GM12878 (cell line): ENCODE data around the gene NR1I3. TPM values are rescaled to one million over a fixed set of nuclear protein-coding genes. Genes with fewer than 3 reads are reported as not detected.

Source experiments
- EGR1 ChIP-seq, 2 experiments: IDR thresholded peaks; 1 replicate in 1 of 2; 2 replicates in 1 of 2; pipeline ENCODE4 v1.6.1; 2011 to 2012; ENCODE audit warnings: low read depth in 2 of 2, low read length in 2 of 2, borderline replicate concordance in 1 of 2, mild to moderate bottlenecking in 1 of 2, moderate library complexity in 1 of 2
- SREBF2 ChIP-seq: IDR thresholded peaks from 2 replicates; pipeline ENCODE4 v1.6.1; 2012; ENCODE audit warnings: mild to moderate bottlenecking, low read length
- TBL1XR1 ChIP-seq: IDR thresholded peaks from 2 replicates; pipeline ENCODE4 v1.6.1; 2012; ENCODE audit warnings: low read depth, low read length, improper control_type of control experiment
- TCF3 ChIP-seq: IDR thresholded peaks from 2 replicates; pipeline ENCODE4 v1.6.1; 2012; ENCODE audit warnings: low read depth, mild to moderate bottlenecking, low read length, borderline replicate concordance; ENCODE audit not compliant: insufficient read depth
- polyA plus RNA-seq, 11 experiments: library from polyadenylated mRNA; depleted of rRNA in 4 of 11; unstranded in 6 of 11; stranded (reverse) in 5 of 11; fragments of >200 nt; fragmentation: Nextera tagmentation in 4 of 11; fragmentation: Illumina TruSeq in 1 of 11; extraction: Ambion mirVana in 4 of 11; extraction: Trizol in 1 of 11; gene quantifications; 1 replicate in 1 of 11; 2 replicates in 10 of 11; pipeline versions ENCODE4 v1.2.1 to v1.2.3, GENCODE V29; 2011 to 2016; ENCODE audit warnings: inconsistent platforms in 2 of 11, missing spikeins in 2 of 11, low read depth in 1 of 11
- total RNA-seq, 4 experiments: library from RNA; depleted of rRNA in 3 of 4; stranded (reverse); fragments of >200 nt in 3 of 4; fragmentation: Illumina TruSeq in 1 of 4; extraction: Trizol in 1 of 4; gene quantifications; 2 replicates each; pipeline versions ENCODE4 v1.2.1 to v1.2.3, GENCODE V29; 2013 to 2021
- TF ChIP-seq, protein P1 (sequence below): fragments of 450-650 bp; IDR thresholded peaks from 2 replicates; pipeline ENCODE4 v1.6.1; 2017; ENCODE audit warnings: mild to moderate bottlenecking, moderate library complexity
- TF ChIP-seq, protein P2 (sequence below): fragments of 150-350 bp; IDR thresholded peaks from 2 replicates; pipeline ENCODE4 v1.6.1; 2014; ENCODE audit warnings: mild to moderate bottlenecking, low read depth, low read length

The NR1I3 gene
- total and polyA plus RNA-seq, 10 of the 15 experiments (the other 5 are each of a cell fraction or from before 2014, with no cell fraction given), result 0.13 to 0.52 (median 0.24) TPM; not detected in 7

DNA sequence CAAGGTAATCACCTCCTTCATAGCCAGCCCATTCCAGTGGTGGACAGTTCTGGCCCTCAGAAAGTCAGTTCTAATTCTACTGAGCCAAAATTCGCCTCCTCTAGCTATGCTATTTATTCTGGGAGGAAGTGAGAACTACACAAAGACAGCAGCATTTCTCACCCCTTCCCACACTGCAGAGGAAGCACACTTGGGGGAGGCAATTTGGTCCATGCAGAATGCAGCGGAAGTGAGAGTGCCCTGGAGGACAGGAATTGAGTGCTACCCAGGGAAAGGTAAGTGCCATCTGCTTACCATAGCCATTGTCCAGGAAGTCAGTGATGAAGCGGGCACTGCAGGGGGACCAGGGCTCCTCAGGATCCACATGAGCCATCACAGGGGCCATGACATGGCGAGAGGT, 42.8 kb downstream of the NR1I3 start (continued):
- TF ChIP-seq, protein P1, sequence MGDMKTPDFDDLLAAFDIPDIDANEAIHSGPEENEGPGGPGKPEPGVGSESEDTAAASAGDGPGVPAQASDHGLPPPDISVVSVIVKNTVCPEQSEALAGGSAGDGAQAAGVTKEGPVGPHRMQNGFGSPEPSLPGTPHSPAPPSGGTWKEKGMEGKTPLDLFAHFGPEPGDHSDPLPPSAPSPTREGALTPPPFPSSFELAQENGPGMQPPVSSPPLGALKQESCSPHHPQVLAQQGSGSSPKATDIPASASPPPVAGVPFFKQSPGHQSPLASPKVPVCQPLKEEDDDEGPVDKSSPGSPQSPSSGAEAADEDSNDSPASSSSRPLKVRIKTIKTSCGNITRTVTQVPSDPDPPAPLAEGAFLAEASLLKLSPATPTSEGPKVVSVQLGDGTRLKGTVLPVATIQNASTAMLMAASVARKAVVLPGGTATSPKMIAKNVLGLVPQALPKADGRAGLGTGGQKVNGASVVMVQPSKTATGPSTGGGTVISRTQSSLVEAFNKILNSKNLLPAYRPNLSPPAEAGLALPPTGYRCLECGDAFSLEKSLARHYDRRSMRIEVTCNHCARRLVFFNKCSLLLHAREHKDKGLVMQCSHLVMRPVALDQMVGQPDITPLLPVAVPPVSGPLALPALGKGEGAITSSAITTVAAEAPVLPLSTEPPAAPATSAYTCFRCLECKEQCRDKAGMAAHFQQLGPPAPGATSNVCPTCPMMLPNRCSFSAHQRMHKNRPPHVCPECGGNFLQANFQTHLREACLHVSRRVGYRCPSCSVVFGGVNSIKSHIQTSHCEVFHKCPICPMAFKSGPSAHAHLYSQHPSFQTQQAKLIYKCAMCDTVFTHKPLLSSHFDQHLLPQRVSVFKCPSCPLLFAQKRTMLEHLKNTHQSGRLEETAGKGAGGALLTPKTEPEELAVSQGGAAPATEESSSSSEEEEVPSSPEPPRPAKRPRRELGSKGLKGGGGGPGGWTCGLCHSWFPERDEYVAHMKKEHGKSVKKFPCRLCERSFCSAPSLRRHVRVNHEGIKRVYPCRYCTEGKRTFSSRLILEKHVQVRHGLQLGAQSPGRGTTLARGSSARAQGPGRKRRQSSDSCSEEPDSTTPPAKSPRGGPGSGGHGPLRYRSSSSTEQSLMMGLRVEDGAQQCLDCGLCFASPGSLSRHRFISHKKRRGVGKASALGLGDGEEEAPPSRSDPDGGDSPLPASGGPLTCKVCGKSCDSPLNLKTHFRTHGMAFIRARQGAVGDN, result no peak
- TF ChIP-seq SREBF2, result no peak
- TF ChIP-seq TBL1XR1, result no peak
- TF ChIP-seq EGR1 (IDR thresholded peaks at IDR 0.05; ENCODE audit: borderline replicate concordance in 1 of 2, low read depth in 2 of 2, low read length in 2 of 2), result no peak
- TF ChIP-seq, protein P2, sequence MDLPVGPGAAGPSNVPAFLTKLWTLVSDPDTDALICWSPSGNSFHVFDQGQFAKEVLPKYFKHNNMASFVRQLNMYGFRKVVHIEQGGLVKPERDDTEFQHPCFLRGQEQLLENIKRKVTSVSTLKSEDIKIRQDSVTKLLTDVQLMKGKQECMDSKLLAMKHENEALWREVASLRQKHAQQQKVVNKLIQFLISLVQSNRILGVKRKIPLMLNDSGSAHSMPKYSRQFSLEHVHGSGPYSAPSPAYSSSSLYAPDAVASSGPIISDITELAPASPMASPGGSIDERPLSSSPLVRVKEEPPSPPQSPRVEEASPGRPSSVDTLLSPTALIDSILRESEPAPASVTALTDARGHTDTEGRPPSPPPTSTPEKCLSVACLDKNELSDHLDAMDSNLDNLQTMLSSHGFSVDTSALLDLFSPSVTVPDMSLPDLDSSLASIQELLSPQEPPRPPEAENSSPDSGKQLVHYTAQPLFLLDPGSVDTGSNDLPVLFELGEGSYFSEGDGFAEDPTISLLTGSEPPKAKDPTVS, result no peak
- TF ChIP-seq TCF3, result no peak
